GM10248 (cell line): ENCODE data around the gene RASSF8.

Experiments
- CTCF ChIA-PET: fragments of 300-600 bp; sonication (Branson Sonifier 250); formaldehyde crosslinking; extraction: SDS; loops from one replicate; lab custom pipeline; 2021; ENCODE audit warnings: antibody characterized with exemption; lab: Yijun Ruan, JAX
- POLR2A ChIA-PET: fragments of 350-650 bp; sonication (Branson Sonifier 250); formaldehyde crosslinking; extraction: SDS; loops from one replicate; lab custom pipeline; 2020; ENCODE audit warnings: antibody characterized with exemption; lab: Yijun Ruan, JAX
- DNase-seq: peaks from one replicate; pipeline ENCODE4 v3.0.0; 2012; ENCODE audit errors: extremely low spot score
- CTCF ChIP-seq: IDR thresholded peaks from 2 replicates; pipeline ENCODE4 v1.5.1; 2012; ENCODE audit warnings: mild to moderate bottlenecking, low read depth; ENCODE audit errors: extremely low read depth, missing control alignments, control extremely low read depth

Gene RASSF8

GRCh38 chr12:26101350-26101734 lies 142.9 kb downstream of the RASSF8 start:
- POLR2A ChIA-PET: no interaction called here
- no peak for DNase-seq
- CTCF ChIA-PET: interaction anchor here (0.9 to 1.7 kb wide), 5 partner anchors 10 to 298 kb away, joined by 3 to 7 read pairs (median 3); no protein-coding TSS in a partner anchor
- no peak for TF ChIP-seq CTCF

GRCh38 chr12:26101763-26102162 lies 143.3 kb downstream of the RASSF8 start:
- POLR2A ChIA-PET: no interaction called here
- CTCF ChIA-PET: interaction anchor here (0.9 to 1.7 kb wide), 6 partner anchors 10 to 298 kb away, joined by 3 to 7 read pairs (median 3); no protein-coding TSS in a partner anchor
- no peak for TF ChIP-seq CTCF
- no peak for DNase-seq

DNA sequence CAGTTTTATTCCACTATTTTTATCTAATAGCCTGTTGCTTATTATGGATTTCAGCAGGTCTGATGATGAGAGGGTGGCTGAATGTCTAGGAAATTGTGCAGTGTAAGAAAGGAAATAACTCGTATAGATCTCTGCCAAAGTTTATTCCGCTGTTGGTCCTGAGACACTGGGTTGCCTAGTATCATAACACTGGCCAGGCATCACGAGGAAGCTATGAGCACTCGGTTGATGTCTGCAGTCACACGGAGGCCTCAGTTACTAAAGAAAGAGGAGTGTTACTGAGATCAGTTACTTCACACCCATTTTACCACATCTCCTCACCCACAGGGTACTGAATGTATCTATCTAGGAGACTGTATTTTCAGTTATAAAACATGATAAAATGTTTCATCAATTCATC lies 144.5 kb downstream of the RASSF8 start:
- DNase-seq: no peak
- ChIA-PET POLR2A (no interaction called here), CTCF (interaction anchor here (0.9 to 1.7 kb wide), 3 partner anchors 8 to 19 kb away, joined by 3 to 7 read pairs (median 3); no protein-coding TSS in a partner anchor)
- no peak for TF ChIP-seq CTCF

GRCh38 chr12:26106347-26106746 lies 147.9 kb downstream of the RASSF8 start:
- DNase-seq: no peak
- CTCF ChIA-PET: interaction anchor here (0.9 kb wide), 1 partner anchor 9 kb away, joined by 4 read pairs; no protein-coding TSS in a partner anchor
- POLR2A ChIA-PET: no interaction called here
- TF ChIP-seq CTCF: no peak

- no peak for DNase-seq
Observed at GRCh38 chr12:26108915-26109314, 150.4 kb downstream of the RASSF8 start.

GRCh38 chr12:26109343-26109881 lies 150.9 kb downstream of the RASSF8 start:
- no peak for TF ChIP-seq CTCF
- CTCF ChIA-PET: interaction anchor here (2.2 to 2.9 kb wide), 2 partner anchors 12 kb away, joined by 6 to 15 read pairs; no protein-coding TSS in a partner anchor
- POLR2A ChIA-PET: no interaction called here
- DNase-seq: no peak

More at GRCh38 chr12:26108915-26109314, 150.4 kb downstream of the RASSF8 start:
- no peak for TF ChIP-seq CTCF
- ChIA-PET CTCF (interaction anchor here (2.9 kb wide), 1 partner anchor 12 kb away, joined by 15 read pairs; no protein-coding TSS in a partner anchor), POLR2A (no interaction called here)

DNA sequence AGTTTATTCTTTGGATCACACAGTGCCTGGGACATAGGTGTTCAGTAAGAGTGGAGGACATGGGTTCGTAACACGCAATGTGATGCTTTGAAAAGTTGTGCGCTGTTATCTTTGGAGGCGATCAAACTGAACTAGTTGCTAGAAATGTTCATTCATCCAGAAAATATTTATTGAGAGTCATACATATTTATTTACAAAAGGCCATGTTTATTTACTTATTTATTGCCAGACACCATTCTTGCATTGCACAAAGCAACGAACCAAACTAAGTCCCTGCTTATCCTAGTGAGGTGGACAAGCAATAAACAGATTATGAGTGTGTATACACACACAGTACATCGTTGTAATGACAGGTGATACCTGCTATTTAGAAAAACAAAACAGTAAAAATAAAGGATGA lies 153.8 kb downstream of the RASSF8 start:
- no peak for TF ChIP-seq CTCF
- DNase-seq: no peak
- POLR2A ChIA-PET: no interaction called here
- CTCF ChIA-PET: interaction anchor here (1.0 to 1.8 kb wide), 2 partner anchors 15 to 324 kb away, joined by 3 to 6 read pairs; no protein-coding TSS in a partner anchor
